GM20000 (cell line): ENCODE measurements around the gene CALML3.

Experiments
- DNase-seq: peaks from one replicate; pipeline ENCODE4 v3.0.0; 2012; ENCODE audit warnings: low spot score
- TF ChIP-seq, protein P1 (sequence below): IDR thresholded peaks from 2 replicates; pipeline ENCODE4 v1.5.1; 2012; ENCODE audit warnings: mild to moderate bottlenecking, control low read depth; ENCODE audit errors: extremely low read depth, missing control alignments

Gene CALML3

GRCh38 chr10:5540891-5541290 lies 16.1 kb downstream of the CALML3 start:
- no peak for DNase-seq
- TF ChIP-seq, protein P1, sequence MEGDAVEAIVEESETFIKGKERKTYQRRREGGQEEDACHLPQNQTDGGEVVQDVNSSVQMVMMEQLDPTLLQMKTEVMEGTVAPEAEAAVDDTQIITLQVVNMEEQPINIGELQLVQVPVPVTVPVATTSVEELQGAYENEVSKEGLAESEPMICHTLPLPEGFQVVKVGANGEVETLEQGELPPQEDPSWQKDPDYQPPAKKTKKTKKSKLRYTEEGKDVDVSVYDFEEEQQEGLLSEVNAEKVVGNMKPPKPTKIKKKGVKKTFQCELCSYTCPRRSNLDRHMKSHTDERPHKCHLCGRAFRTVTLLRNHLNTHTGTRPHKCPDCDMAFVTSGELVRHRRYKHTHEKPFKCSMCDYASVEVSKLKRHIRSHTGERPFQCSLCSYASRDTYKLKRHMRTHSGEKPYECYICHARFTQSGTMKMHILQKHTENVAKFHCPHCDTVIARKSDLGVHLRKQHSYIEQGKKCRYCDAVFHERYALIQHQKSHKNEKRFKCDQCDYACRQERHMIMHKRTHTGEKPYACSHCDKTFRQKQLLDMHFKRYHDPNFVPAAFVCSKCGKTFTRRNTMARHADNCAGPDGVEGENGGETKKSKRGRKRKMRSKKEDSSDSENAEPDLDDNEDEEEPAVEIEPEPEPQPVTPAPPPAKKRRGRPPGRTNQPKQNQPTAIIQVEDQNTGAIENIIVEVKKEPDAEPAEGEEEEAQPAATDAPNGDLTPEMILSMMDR = no peak

GRCh38 chr10:5542100-5542499 lies 17.3 kb downstream of the CALML3 start:
- TF ChIP-seq, protein P1 = no peak
- DNase-seq = no peak

GRCh38 chr10:5543623-5544022 lies 18.9 kb downstream of the CALML3 start:
- DNase-seq = no peak

GRCh38 chr10:5544216-5544805 lies 19.6 kb downstream of the CALML3 start:
- TF ChIP-seq, protein P1 = no peak
- no peak for DNase-seq

More at GRCh38 chr10:5543623-5544022, 18.9 kb downstream of the CALML3 start:
- TF ChIP-seq, protein P1 = no peak

DNA sequence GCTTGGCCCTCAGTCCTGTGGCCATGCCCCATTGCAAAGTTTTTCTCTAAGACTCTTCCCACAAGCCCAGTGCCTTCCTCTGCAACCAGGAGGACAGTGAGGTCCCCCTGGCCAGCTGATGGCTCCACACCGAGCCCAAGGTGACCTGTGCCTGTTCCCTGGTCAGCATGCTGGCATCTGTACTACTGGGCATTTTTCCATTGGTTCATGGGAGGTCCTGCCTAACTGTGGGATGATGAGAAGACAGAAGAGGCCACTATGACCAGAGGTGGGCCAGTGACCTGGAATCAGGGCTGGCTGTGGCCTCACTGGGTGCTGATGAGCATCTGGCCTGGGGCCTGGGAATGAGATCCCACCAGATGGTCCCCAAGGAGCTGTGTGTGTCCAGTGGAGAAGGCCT lies 20.2 kb downstream of the CALML3 start:
- TF ChIP-seq, protein P1 = no peak
- no peak for DNase-seq

GRCh38 chr10:5545426-5545777 lies 20.6 kb downstream of the CALML3 start:
- TF ChIP-seq, protein P1 = no peak
- DNase-seq = no peak

GRCh38 chr10:5545778-5546710 lies 21.3 kb downstream of the CALML3 start:
- DNase-seq = no peak
- TF ChIP-seq, protein P1 = no peak
